ENCODE measurements around the gene HOPX.

GRCh38 chr4:56705334-56705733 is 24.2 kb upstream of the HOPX start:
- TF ChIP-seq EZH2phosphoT487 (IDR thresholded peaks at IDR 0.05) (no peak), CTCF (IDR thresholded peaks at IDR 0.05) (no peak)

All from neural progenitor cell (in vitro differentiated cells).